CD4-positive, alpha-beta T cell treated with Interferon alpha-2 for 1 hour (primary cell): ENCODE data around the gene OR10T2.
"Not testable (repeated sequence)": the region's sequence is repeated elsewhere in the genome, so short reads cannot be mapped to it uniquely, and the experiment has no call there.

ENCODE experiments used
- DNase-seq, 2 donors: peaks; one replicate each; pipeline ENCODE4 v3.0.0-alpha.2; 2020 to 2022

The OR10T2 gene

GRCh38 chr1:158354255-158354654 is 45.0 kb downstream of the OR10T2 start:
- no peak for DNase-seq

- no peak for DNase-seq
Observed at GRCh38 chr1:158353303-158354075, 45.8 kb downstream of the OR10T2 start, which contains the start of gene CD1E. Gene CD1E, plus strand, starts transcription at chr1:158353894. Its CDS starts 95 bp downstream, at chr1:158353989.

GRCh38 chr1:158348946-158349345 is 50.3 kb downstream of the OR10T2 start:
- DNase-seq = not testable (repeated sequence)
